Measurements from ENCODE around the gene ZNF84. TPM values are rescaled to one million over a fixed set of nuclear protein-coding genes. Genes with fewer than 3 reads are reported as not detected.
A peak's percentile ranks its signal among the peaks of the same experiment; 100 is the strongest.

Gene ZNF84
- total and polyA plus RNA-seq, 9 of the 15 experiments (the other 6 are each of a cell fraction or from before 2014, with no cell fraction given): 8.8 to 24.3 (median 12.1) TPM

DNA sequence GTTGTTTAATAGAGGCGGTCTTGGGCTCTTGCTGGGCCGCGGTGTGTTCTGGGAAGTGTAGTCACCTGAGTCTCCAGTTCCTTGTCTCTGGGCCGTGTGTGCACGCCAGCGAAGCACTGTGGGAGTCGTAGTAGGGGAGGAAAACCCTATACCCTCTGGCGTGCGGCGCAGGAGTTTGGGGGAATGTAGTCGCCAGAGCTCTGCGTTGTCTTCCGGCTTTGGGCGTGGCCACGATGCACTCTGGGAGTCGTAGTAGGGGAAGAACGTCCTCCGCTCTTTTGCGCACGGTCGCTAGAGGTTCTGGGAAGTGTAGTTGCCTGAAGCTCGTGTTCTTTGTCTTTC is 42.7 kb downstream of the ZNF84 start (continued):
- TF ChIP-seq, protein P1, sequence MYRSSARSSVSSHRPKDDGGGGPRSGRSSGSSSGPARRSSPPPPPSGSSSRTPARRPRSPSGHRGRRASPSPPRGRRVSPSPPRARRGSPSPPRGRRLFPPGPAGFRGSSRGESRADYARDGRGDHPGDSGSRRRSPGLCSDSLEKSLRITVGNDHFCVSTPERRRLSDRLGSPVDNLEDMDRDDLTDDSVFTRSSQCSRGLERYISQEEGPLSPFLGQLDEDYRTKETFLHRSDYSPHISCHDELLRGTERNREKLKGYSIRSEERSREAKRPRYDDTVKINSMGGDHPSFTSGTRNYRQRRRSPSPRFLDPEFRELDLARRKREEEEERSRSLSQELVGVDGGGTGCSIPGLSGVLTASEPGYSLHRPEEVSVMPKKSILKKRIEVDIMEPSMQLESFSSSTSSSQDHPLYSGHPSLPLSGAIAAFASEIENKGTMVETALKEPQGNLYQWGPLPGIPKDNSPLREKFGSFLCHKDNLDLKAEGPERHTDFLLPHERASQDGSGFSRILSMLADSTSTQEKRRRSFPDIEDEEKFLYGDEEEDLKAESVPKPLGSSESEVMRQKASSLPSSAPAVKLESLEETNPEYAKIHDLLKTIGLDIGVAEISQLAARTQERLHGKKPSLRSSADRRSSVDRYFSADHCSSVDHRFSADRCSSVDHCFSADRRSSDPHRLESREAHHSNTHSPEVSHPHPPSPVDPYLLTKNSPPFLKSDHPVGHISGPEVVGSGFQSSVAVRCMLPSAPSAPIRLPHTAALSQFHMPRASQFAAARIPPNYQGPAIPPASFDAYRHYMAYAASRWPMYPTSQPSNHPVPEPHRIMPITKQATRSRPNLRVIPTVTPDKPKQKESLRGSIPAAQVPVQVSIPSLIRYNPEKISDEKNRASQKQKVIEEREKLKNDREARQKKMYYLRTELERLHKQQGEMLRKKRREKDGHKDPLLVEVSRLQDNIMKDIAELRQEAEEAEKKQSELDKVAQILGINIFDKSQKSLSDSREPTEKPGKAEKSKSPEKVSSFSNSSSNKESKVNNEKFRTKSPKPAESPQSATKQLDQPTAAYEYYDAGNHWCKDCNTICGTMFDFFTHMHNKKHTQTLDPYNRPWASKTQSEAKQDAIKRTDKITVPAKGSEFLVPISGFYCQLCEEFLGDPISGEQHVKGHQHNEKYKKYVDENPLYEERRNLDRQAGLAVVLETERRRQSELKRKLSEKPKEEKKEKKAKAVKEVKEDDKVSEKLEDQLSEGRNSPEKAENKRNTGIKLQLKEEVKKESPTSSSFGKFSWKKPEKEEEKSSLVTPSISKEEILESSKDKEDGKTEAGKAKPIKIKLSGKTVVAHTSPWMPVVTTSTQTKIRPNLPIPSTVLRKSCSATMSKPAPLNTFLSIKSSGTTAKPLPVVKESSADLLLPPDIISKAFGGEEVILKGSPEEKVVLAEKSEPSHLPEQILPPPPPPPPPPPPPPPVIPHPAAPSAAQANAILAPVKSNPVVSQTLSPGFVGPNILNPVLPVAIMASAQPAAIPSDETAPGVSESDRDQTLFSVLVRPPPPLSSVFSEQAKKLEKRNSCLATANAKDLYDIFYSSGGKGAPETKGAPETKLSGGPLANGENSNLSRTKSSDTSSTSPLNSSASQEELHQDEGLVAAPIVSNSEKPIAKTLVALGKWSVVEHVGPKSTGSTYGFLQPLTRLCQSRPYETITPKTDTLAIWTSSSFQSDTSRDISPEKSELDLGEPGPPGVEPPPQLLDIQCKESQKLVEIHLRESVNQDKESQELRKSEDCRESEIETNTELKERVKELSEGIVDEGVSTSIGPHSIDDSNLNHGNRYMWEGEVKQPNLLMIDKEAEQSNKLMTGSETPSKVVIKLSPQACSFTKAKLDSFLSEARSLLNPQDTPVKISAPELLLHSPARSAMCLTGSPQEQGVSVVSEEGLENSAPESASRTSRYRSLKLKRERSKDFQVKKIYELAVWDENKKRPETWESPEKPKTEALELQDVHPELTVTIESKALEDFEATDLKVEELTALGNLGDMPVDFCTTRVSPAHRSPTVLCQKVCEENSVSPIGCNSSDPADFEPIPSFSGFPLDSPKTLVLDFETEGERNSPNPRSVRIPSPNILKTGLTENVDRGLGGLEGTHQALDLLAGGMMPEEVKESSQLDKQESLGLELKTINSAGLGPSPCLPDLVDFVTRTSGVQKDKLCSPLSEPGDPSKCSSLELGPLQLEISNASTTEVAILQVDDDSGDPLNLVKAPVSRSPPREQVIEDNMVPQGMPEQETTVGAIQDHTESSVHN (IDR thresholded peaks at IDR 0.05; ENCODE audit: borderline replicate concordance in 1 of 2, low read depth in 1 of 2): no peak
- peak; percentile 91; the same call in 1 of the 2 replicates for TF ChIP-seq ZNF766 (CRISPR knock-in tag; conservative IDR thresholded peaks at IDR 0.05)
- peak; percentile 95 for TF ChIP-seq ELF2 (CRISPR knock-in tag; IDR thresholded peaks at IDR 0.05)
- TF ChIP-seq STAG1 (CRISPR knock-in tag; IDR thresholded peaks at IDR 0.05; ENCODE audit: borderline replicate concordance): no peak
- no peak for TF ChIP-seq RBM25 (IDR thresholded peaks at IDR 0.05; ENCODE audit: low read depth, low read length, severe bottlenecking)
- TF ChIP-seq, protein P2, sequence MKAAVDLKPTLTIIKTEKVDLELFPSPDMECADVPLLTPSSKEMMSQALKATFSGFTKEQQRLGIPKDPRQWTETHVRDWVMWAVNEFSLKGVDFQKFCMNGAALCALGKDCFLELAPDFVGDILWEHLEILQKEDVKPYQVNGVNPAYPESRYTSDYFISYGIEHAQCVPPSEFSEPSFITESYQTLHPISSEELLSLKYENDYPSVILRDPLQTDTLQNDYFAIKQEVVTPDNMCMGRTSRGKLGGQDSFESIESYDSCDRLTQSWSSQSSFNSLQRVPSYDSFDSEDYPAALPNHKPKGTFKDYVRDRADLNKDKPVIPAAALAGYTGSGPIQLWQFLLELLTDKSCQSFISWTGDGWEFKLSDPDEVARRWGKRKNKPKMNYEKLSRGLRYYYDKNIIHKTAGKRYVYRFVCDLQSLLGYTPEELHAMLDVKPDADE (conservative IDR thresholded peaks at IDR 0.05; ENCODE audit: control insufficient read depth, low read depth, low read length): peak; percentile 94
- TF ChIP-seq NFXL1 (CRISPR knock-in tag; IDR thresholded peaks at IDR 0.05): no peak
- TF ChIP-seq U2AF1 (optimal IDR thresholded peaks at IDR 0.05; ENCODE audit: low read depth, low read length): no peak
- TF ChIP-seq ZFX (CRISPR knock-in tag; IDR thresholded peaks at IDR 0.05): no peak
- no peak for TF ChIP-seq MXI1 (IDR thresholded peaks at IDR 0.05; ENCODE audit: low read depth, low read length)
- TF ChIP-seq ZBTB1 (CRISPR knock-in tag; IDR thresholded peaks at IDR 0.05; ENCODE audit: borderline replicate concordance, low read depth): no peak
- TF ChIP-seq FOS (IDR thresholded peaks at IDR 0.05; ENCODE audit: extremely low read depth, insufficient read length): no peak
- peak; percentile 70 for TF ChIP-seq HNRNPLL (IDR thresholded peaks at IDR 0.05; ENCODE audit: low read depth, low read length, poor library complexity, severe bottlenecking)
- TF ChIP-seq CREM (IDR thresholded peaks at IDR 0.05; ENCODE audit: low read depth): peak; percentile 99
- peak; percentile 38; the same call in 1 of the 2 replicates for TF ChIP-seq SPI1 (IDR thresholded peaks at IDR 0.05; ENCODE audit: borderline replicate concordance, low read depth, low read length)
- 0 out of 2 replicates have a peak, but pooled peaks have one; percentile 24 for TF ChIP-seq NBN (IDR thresholded peaks at IDR 0.05; ENCODE audit: low read depth)
- no peak for TF ChIP-seq CBX3 (IDR thresholded peaks at IDR 0.05; ENCODE audit: borderline replicate concordance in 1 of 2, low read length in 2 of 2)
- TF ChIP-seq RBBP5 (IDR thresholded peaks at IDR 0.05; ENCODE audit: borderline replicate concordance, insufficient read depth, low read length, poor library complexity, severe bottlenecking): no peak
- peak; percentile 70 for TF ChIP-seq TBP (optimal IDR thresholded peaks at IDR 0.05; ENCODE audit: low read depth, low read length)
- peak; percentile 86 for TF ChIP-seq CXXC5 (CRISPR knock-in tag; IDR thresholded peaks at IDR 0.05)
- TF ChIP-seq NRF1 (conservative IDR thresholded peaks at IDR 0.05 in 1 of 2, IDR thresholded peaks at IDR 0.05 in 1 of 2): peak; percentile 86 to 89

All from K562 (cell line).